Activated T-cell treated with anti-CD3 and anti-CD28 coated beads, Interleukin-2, amount 50 U/mL, for 1 hour (primary cell): ENCODE data around the gene HOXA3.

Experiments
- DNase-seq: peaks from one replicate; pipeline ENCODE4 v3.0.0-alpha.2; 2020

The HOXA3 gene

GRCh38 chr7:27177795-27178320 lies 25.5 kb upstream of the HOXA3 start:
- DNase-seq: no peak

GRCh38 chr7:27176962-27177794 lies 24.8 kb upstream of the HOXA3 start:
- DNase-seq: peak; percentile 13

GRCh38 chr7:27176524-27176845 lies 24.1 kb upstream of the HOXA3 start:
- DNase-seq: no peak

DNA sequence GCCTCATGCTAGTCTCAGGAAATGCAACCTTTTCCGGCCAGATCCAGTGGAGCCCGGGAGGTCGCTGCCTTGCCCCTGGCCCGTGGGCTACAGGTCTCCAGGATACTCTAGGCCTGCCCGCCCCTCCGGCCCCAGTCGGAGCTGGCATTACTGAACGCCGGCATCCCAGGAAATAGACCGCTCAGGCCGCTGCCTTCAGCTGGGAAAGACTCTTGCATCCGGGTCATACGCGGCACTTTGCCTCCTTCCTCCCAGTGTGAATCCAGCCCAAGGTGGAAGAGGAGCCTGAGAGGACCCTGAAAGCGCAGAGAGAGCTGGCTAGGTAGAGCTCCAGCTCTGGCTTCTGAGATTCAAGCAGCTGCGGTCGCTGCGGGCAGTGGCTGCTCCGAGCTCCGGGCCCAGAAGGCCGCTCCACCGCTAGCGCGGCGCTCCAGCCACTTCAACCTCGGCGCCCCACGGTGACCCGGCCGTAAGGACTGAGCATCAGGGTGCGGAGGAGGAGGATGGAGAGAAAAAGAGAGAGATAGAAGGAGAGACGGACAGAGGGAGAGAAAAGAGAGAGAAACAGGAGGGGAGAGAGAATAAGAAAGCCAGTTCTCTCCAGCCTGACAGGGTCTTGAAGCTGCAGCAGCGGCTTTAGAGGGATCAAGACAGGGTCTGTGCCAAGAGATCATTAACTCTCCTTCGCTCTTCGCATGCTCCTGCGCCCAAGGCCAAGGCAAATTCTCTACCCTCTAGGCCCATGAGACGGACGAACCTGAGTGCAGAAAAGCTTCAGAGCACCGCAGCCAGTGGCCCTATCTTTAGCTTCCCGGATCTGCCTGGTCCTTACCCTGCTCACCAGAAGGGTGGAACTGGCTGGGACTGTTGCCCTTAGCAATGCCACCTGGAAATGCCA lies 23.5 kb upstream of the HOXA3 start:
- peak; percentile 18 for DNase-seq

DNA sequence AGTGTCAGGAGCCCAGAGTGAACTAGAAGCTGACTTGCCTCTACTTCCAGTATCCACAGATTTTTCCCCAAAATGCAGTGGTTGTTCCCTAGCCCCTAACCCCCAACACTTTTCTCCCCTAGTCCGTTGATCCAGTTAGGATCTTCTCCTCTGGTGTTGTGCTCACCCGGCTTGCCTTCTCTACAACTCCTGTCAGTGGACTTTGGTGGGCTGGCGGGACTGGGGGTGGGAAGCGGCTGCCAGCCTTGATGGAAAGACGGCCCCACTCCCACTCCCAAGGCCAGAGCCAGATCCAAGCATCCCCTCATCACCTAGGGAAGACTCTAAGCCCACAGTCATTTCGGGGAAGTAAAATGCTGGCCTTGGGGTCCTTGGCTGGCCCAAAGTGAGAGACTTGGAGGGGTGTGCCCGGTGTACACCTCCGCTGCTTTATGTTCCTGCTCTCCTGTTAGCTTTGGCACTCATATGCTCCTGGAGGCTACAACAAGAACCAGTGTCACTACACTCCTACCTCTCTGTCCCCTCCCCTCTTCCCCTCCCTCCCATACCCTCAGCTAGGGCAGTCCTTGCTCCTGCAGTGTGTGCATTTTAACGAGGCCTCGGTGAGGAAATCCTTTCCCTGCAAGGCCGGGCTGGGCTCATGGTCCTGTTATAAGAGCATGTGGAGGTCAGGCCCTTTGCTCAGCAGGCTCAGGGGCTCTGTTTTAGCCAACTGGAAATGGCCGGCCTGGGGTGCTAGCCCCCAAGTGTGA lies 22.7 kb upstream of the HOXA3 start:
- DNase-seq: no peak

- DNase-seq: peak; percentile 39
Observed at GRCh38 chr7:27173956-27174873, 21.8 kb upstream of the HOXA3 start, which contains the start of gene HOXA10. HOXA10 (minus strand) TSS chr7:27174320; CDS start chr7:27174306, 14 bp downstream.

DNA sequence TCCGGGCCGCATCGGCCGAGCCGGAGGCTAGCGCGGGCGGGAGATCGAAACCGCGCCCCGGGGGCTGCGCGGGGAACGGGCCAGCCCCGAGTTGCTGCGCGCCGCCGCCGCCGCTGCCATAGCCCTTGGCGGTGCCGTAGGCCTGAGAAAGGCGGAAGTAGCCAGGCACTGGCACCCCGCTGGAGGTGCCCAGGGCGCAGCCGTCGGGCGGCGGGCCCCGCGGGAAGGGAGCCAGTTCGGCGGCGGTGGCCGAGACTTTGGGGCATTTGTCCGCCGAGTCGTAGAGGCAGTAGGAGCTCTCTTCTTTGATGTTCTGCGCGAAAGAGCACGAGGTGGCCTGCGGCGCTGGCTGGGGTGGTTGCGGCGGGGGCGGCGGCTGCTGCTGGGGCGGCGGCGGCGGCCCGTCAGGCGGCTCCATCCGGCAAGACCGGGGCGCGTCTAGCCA lies 21.1 kb upstream of the HOXA3 start:
- peak; percentile 61 for DNase-seq

DNA sequence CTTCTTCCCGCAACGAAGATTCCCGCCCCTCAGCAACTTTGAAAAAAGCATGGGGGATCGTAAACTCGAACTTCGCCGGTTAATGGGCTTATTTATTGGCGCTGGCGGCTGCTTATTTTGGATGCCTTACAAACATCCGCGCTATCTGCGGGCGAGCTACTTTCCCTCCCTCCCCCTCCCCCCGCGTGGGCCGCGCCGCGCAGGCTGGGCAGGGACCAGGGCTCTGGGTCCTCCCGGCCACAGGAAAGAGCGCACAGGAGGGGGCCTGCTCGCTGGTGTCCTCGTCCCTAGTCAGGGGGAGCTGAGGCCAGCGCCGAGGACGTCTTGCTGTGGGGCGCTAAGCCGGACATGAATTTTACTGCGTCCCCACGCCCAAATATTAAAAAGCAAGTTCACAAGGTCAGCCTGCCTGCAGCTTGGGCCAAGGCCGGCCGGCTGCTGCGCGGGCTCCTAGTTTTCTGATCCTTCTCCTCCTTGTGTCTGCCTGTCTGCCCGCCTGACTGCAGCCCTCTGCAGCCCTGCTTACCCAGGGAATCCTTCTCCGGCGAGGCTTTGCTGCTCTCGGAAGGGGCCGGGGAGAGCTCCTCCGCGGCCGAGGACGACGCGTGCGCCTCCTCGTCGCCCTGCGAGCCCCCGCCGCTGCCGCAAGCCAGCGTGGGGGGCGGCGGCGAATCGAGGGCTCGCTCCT lies 20.6 kb upstream of the HOXA3 start:
- DNase-seq: no peak

DNA sequence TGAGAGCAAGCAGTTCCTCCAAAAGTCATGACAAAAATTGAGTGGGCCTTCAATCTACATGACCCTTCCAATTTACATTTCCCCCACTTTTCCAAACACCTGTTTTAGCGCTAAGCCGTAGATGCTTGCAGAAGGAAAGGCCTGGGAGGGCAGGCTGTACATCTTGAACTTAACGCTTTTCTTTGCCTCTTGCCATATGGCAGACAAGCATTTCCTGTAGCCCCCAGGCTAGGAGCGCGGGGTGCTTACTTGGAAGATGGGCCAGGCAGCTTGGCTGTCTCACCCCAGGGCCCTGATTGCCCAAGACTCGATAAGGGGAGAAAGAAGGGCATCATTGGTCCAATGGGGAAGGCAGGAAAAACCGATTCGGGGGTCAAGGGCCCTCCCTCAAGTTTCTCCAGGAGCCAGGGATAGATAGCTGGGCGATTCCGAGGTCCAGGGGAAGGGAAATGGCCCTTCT lies 20.0 kb upstream of the HOXA3 start:
- DNase-seq: peak; percentile 28

- peak; percentile 32 for DNase-seq
Observed at GRCh38 chr7:27171637-27172314, 19.4 kb upstream of the HOXA3 start.

GRCh38 chr7:27171325-27171636 lies 18.9 kb upstream of the HOXA3 start:
- peak; percentile 25 for DNase-seq

GRCh38 chr7:27170426-27171324 lies 18.3 kb upstream of the HOXA3 start:
- DNase-seq: no peak

DNA sequence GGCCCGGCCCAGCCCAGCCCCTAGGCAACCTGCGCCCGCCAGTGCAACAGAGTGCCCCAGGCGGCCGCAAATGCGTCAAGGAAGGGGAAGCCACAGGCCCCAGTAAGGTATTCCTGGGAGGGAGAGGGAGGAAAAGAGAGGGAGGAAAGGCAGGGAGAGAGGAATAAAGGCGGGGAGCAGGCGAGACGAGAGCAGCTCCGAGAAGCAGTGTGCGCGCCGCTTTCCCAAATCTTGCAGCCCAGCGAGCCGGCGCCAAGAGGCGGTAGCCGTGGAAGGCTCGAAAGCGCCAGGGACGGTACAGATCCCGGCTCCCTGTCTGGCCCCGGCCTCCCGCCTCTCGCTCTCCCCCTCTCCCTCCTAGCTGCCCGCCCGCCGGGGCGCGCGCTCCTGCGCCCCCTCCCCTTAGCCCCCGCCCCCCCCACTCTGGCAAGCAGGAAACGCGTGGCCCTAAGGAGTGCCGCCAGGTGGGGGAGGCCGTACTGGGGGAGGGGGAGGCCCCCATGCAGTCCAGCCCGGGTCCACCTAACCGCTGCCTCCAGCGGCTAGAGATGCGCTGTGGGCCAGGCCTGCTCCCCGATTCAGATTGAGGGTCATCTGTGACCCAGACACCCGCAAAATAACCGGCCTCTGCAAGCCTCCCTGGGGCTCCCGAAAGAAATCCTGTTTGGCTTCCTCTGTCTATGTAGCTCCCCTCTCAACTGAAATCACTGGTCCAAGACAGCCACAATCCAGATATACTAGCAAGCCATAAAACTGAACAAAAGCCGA lies 17.5 kb upstream of the HOXA3 start:
- DNase-seq: no peak

DNA sequence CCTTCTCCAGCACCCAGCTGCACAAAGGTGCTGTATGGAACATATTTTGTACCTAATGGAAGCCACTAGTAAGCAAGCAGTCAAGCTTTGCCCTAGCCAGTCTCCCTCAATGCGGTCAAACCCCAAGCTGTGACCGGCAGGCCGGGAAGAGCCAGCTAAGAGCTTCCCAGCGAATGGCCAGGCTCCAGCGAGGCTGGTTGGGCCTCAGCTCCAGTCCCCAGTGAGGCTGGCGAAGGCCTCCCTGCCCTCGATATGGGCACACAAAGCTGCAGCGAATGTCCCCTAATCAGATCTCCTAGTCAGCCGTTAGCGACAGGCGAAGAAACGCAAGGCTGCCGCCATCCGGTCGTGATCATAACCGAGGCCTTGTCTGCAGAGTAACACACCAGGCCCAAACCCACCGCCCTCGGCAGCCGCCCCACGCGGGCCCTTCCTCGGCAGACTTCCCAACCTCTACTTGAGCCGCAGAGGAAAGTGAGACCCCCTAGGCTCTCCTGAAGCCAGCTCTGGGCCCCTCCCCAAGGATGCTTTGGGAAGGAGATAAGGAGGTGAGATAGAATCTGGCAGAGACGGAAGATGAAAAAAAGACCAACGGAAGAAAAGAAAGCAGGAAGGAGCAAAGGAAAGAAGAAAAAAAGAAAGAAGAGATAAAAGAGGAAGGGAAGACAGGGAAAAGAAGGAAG lies 16.0 kb upstream of the HOXA3 start:
- DNase-seq: peak; percentile 49

GRCh38 chr7:27167916-27168264 lies 15.5 kb upstream of the HOXA3 start:
- no peak for DNase-seq

DNA sequence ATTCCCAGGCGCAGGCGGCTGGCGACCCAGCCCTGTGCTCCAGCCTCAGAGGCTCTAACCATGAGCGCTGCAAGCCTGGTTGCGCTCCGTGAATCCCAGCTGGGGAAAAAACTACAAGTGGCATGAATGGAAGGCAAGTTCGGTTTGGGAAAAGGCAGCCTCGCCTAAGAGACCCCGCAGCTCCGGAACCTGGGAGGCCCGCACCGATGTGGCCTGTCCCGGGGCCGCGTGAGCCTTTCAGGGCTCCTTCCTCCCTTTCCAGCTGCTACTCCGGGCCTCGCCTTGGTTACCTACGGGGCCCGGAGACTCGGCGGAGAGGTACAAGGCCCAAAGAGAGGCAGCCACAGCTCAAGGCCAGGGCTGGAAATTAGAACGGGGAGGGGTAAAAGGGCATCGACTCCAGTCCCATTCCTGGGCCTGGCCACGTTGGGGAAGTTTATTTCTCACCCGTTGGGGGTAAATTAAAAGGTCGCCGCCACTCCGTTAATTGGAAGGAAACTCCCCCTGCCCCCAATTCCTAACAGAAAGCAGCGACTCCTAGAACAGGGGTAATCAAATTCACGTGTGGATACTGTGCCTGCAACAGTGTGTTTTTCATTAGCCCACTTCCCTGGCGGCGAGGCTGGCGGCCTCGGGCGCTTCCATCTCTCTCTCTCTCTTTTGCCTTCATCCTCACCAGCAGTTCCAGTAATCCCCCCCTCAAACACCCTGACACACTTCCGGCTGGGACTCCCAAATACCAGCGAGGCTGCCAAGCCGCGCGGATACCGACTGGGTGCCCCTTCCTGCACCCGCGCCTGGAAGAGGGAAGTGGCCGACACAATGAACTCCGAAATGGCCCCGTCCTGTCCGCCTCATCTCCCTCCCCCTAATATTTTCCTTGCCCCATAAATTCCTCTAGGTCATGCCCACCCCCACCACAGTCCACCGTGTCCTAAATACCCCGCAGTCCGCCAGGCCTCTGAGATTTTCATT lies 14.4 kb upstream of the HOXA3 start:
- DNase-seq: no peak

DNA sequence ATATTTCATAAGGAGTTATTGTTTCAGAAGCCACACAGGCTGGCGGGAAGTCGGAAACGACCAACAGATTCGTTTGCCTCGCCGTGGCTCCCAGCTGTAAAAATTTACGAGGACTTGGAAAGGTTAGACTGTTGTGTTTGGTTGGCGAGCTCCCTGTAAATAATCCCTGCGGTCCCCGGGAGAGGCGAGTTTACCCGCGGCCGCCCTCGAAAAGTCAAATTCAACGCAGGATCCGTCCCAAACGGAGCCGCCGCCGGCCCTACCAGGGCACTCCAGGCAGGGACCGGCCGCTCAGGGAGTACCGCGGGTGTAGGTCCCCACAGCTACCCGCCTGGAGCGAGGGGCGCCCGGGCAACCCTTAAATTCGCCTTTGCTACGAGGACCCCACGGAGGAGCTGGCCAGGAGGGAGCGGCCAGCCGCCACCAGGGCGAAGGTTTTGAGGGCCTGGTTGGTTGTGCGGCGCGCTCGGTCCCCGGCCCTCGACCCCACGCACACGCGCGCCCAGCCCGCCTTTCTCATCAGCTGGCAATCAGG lies 13.7 kb upstream of the HOXA3 start:
- peak; percentile 40 for DNase-seq
